Measurements from ENCODE around the gene RASSF3. TPM values are rescaled to one million over a fixed set of nuclear protein-coding genes. Genes with fewer than 3 reads are reported as not detected.

Gene RASSF3
- total RNA-seq, 2 experiments from 2014 or later, result 16.3 to 49.9 TPM

GRCh38 chr12:64716839-64717455, 106.7 kb downstream of the RASSF3 start:
- Histone ChIP-seq H3K4me3 (ENCODE audit: low read depth, low read length, poor library complexity, severe bottlenecking) (no peak overlapping the region), H3K4me2 (ENCODE audit: low read length) (no peak overlapping the region), H3K9me2 (ENCODE audit: insufficient read depth, low read length) (no peaks in the 10 kb centered on the region), H4K20me1 (ENCODE audit: insufficient read depth, low read length) (no peaks in the 10 kb centered on the region), H3K36me3 (ENCODE audit: insufficient read depth, low read length) (peaks cover 48% of the 10 kb centered on the region; the same call in 1 of the 2 replicates), H2AFZ (ENCODE audit: low read length) (no peak overlapping the region), H3K79me2 (ENCODE audit: insufficient read depth, low read depth, low read length) (no peaks in the 10 kb centered on the region), H3K4me1 (ENCODE audit: insufficient read depth, low read length, poor library complexity, severe bottlenecking) (no peaks in the 10 kb centered on the region), H3K9me3 (ENCODE audit: low read length) (no peaks in the 10 kb centered on the region), H3K27ac (ENCODE audit: low read depth, low read length, poor library complexity, severe bottlenecking) (no peak overlapping the region)
- BruUV-seq (replicated peaks), result no TSS peak
- intact Hi-C loops (cut with micrococcal nuclease; ENCODE audit: unreplicated experiment), result no loop called here
- CTCF ChIA-PET (ENCODE audit: unreplicated experiment), result no interaction called here
- no peak for DNase-seq (ENCODE audit: low spot score)
- TF ChIP-seq CTCF (conservative IDR thresholded peaks at IDR 0.05; ENCODE audit: low read length), result no peak
- no peak for TF ChIP-seq EZH2phosphoT487 (IDR thresholded peaks at IDR 0.05; ENCODE audit: borderline replicate concordance, low read depth, low read length)
- POLR2A ChIA-PET, result interaction anchor here (1.1 kb wide), 1 partner anchor 133 kb away, joined by 4 read pairs; no protein-coding TSS in a partner anchor

GRCh38 chr12:64718649-64719048, 108.4 kb downstream of the RASSF3 start:
- POLR2A ChIA-PET, result no interaction called here
- Histone ChIP-seq H3K4me1 (ENCODE audit: insufficient read depth, low read length, poor library complexity, severe bottlenecking) (no peaks in the 10 kb centered on the region), H2AFZ (ENCODE audit: low read length) (no peak overlapping the region), H4K20me1 (ENCODE audit: insufficient read depth, low read length) (no peaks in the 10 kb centered on the region), H3K4me2 (ENCODE audit: low read length) (no peak overlapping the region), H3K79me2 (ENCODE audit: insufficient read depth, low read depth, low read length) (no peaks in the 10 kb centered on the region), H3K9me2 (ENCODE audit: insufficient read depth, low read length) (no peaks in the 10 kb centered on the region), H3K36me3 (ENCODE audit: insufficient read depth, low read length) (peaks cover 51% of the 10 kb centered on the region; the same call in 1 of the 2 replicates), H3K4me3 (ENCODE audit: low read depth, low read length, poor library complexity, severe bottlenecking) (no peak overlapping the region), H3K9me3 (ENCODE audit: low read length) (no peaks in the 10 kb centered on the region), H3K27ac (ENCODE audit: low read depth, low read length, poor library complexity, severe bottlenecking) (no peak overlapping the region)
- intact Hi-C loops (cut with micrococcal nuclease; ENCODE audit: unreplicated experiment), result no loop called here
- BruUV-seq (replicated peaks), result no TSS peak
- CTCF ChIA-PET (ENCODE audit: unreplicated experiment), result no interaction called here
- TF ChIP-seq EZH2phosphoT487 (IDR thresholded peaks at IDR 0.05; ENCODE audit: borderline replicate concordance, low read depth, low read length), result no peak
- TF ChIP-seq CTCF (conservative IDR thresholded peaks at IDR 0.05; ENCODE audit: low read length), result no peak
- no peak for DNase-seq (ENCODE audit: low spot score)

GRCh38 chr12:64720884-64721283, 110.6 kb downstream of the RASSF3 start:
- TF ChIP-seq CTCF (conservative IDR thresholded peaks at IDR 0.05; ENCODE audit: low read length) (no peak), EZH2phosphoT487 (IDR thresholded peaks at IDR 0.05; ENCODE audit: borderline replicate concordance, low read depth, low read length) (no peak)
- CTCF ChIA-PET (ENCODE audit: unreplicated experiment), result no interaction called here
- Histone ChIP-seq H3K36me3 (ENCODE audit: insufficient read depth, low read length) (peaks cover 34% of the 10 kb centered on the region; the same call in 1 of the 2 replicates), H3K27ac (ENCODE audit: low read depth, low read length, poor library complexity, severe bottlenecking) (no peak overlapping the region), H4K20me1 (ENCODE audit: insufficient read depth, low read length) (no peaks in the 10 kb centered on the region), H3K9me2 (ENCODE audit: insufficient read depth, low read length) (no peaks in the 10 kb centered on the region), H3K9me3 (ENCODE audit: low read length) (no peaks in the 10 kb centered on the region), H3K4me2 (ENCODE audit: low read length) (no peak overlapping the region), H3K4me1 (ENCODE audit: insufficient read depth, low read length, poor library complexity, severe bottlenecking) (no peaks in the 10 kb centered on the region), H2AFZ (ENCODE audit: low read length) (no peak overlapping the region), H3K4me3 (ENCODE audit: low read depth, low read length, poor library complexity, severe bottlenecking) (no peak overlapping the region), H3K79me2 (ENCODE audit: insufficient read depth, low read depth, low read length) (no peaks in the 10 kb centered on the region)
- intact Hi-C loops (cut with micrococcal nuclease; ENCODE audit: unreplicated experiment), result no loop called here
- no TSS peak for BruUV-seq (replicated peaks)
- no peak for DNase-seq (ENCODE audit: low spot score)
- POLR2A ChIA-PET, result no interaction called here

All from OCI-LY7 (cell line).